ENCODE results near the gene KLC1.
"Not testable (repeated sequence)": the region's sequence is repeated elsewhere in the genome, so short reads cannot be mapped to it uniquely, and the experiment has no call there.

KLC1 gene

GRCh38 chr14:103628684-103629502 lies at the start of gene KLC1:
KLC1 (plus strand) TSS chr14:103629211; CDS start chr14:103654565, 25,354 bp downstream.
- DNase-seq, result peak; percentile 85

- DNase-seq, result no peak
These were observed 47.8 kb upstream of the KLC1 start for GRCh38 chr14:103581206-103581605.

GRCh38 chr14:103581954-103582703 lies 46.9 kb upstream of the KLC1 start:
- no peak for DNase-seq

GRCh38 chr14:103584326-103584915 lies 44.6 kb upstream of the KLC1 start:
- DNase-seq, result no peak

DNA sequence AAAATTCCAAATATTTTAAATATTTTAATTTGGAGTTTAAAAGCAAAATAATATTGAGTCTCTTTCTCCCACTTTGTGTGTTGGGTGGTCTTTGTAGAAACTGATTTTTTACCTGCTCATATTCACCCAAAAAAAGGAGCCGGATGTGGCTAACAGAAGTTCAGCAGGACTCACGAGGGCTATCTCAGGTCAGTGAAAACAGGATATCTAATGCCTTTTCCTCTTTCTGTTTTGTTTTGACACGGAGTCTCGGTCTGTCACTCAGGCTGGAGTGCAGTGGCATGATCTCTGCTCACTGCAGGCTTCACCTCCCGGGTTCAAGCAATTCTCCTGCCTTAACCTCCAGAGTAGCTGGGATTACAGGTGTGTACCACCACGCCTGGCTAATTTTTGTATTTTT lies 35.4 kb upstream of the KLC1 start:
- DNase-seq, result no peak

GRCh38 chr14:103594265-103594664 lies 34.7 kb upstream of the KLC1 start:
- no peak for DNase-seq

- DNase-seq, result no peak
These were observed 31.2 kb upstream of the KLC1 start for GRCh38 chr14:103597623-103598377.

GRCh38 chr14:103600503-103600902 lies 28.5 kb upstream of the KLC1 start:
- no peak for DNase-seq

DNA sequence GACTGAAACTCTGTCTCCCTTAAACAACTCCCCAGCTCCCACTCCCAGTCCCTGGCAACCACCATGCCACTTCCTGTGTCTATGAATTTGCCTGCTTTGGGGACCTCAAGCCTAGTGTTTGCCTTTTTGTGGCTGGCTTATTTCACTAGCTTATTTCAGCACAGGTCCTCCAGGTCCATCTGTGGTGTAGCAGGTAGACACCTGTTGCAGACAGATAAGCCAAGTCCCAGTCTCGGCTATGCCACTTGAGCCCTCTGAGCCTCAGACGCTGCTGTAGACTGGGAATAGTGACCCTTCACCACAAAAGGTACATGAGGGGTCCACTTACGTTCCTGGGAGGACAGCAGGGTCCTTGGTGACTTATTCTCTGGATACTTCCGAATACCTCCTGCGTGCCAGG lies 24.4 kb upstream of the KLC1 start:
- no peak for DNase-seq

DNA sequence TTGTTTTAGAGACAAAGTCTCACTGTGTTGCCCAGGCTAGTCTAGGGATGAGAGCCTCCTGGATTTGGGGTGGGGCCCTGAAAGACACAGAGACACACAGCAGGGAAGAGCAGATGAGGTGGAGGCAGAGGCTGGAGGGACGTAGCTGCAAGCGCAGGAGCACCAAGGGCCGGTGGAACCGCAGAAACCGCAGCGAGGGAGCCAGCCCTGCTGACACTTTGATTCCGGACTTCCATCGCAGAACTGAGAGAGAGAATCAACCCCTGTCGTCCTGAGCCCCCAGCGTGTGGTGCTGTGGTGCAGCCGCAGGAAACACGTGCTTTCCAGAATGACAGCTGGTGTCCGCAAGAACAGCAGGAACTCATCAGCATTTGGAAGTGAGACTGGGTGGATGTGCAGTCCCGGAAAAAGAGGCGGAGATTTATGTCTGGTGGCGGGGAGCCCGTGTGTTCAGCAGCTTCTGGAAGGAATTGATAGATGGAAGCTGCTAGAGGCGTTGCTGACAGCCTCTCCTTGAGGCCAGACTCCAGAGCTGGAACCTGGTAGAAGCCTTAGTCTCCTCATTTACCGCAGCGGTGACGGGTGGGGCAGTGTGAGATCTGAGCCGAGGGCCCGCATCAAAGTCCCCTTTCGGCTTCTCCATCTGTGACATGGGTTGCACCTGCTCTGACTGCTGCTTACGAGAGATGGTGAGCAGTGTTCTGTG lies 21.9 kb upstream of the KLC1 start:
- DNase-seq, result peak; percentile 65

GRCh38 chr14:103607822-103608221 lies 21.2 kb upstream of the KLC1 start:
- no peak for DNase-seq

DNA sequence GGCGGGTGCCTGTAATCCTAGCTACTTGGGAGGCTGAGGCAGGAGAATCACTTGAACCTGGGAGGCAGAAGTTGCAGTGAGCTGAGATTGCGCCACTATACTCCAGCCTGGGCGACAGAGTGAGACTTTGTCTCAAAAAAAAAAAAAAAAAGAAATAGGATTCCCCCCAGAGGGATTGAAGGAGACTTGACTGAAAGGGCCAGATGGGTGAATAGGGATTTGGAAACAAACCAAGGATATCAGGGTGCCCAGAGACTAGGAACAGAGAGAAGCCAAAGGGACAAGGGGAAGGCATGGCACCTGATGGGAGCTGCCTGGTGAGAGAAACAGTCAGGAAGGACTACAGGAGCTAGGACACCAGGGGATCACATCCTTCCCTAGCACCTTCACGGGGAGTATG lies 19.9 kb upstream of the KLC1 start:
- not testable (repeated sequence) for DNase-seq

- no peak for DNase-seq
These were observed 17.8 kb upstream of the KLC1 start for GRCh38 chr14:103611215-103611614.

GRCh38 chr14:103613517-103613916 lies 15.5 kb upstream of the KLC1 start:
- DNase-seq, result no peak

GRCh38 chr14:103616635-103617300 lies 12.2 kb upstream of the KLC1 start:
- DNase-seq, result no peak

DNA sequence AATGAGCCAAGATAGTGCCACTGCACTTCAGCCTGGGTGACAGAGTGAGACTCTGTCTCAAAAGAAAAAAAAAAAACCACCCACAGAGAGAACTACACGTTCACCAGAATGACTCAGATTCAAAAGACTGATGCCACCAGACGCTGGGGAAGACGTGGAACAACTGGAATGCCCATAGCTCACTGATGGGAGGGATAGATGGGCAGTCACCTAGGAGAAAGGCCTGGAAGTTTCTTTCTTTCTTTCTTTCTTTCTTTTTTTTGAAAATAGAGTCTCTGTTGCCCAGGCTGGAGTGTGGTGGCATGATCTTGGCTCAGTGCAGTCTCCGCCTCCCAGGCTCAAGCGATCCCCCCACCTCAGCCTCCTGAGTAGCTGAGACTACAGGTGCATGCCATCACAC lies 10.0 kb upstream of the KLC1 start:
- DNase-seq, result no peak

DNA sequence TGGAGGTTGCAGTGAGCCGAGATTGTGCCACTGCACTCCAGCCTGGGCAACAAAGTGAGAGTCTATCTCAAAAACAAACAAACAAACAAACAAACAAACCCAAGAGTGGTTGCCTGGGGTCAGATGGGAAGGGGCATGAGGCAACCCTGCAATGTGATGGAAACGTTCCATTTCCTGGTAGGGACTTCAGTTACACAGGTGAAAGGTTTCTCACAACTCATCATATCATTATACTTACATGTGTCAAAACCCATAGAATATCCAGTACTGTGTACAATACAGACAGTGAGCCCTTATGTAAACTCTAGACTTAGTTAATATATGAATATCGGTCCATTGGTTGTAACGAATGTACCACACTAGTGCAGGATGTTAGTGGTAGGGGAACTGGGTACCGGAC lies 7.2 kb upstream of the KLC1 start:
- DNase-seq, result no peak

DNA sequence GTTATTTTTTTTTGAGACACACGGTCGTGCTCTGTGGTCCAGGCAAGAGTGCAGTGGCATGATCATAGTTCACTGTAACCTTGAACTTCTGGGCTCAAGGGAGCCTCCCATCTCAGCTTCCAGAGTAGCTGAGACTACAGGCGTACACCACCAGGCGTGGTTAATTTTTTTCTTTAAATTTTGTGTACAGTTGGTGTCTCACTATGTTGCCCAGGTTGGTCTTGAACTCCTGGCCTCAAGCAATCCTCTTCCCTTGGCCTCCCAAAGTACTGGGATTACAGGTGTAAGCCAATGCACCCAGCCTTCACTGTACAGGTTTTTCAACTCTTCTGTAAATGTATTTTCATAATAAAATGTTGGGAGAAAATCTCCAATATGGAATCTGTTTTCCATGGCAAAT lies 5.7 kb upstream of the KLC1 start:
- DNase-seq, result no peak

DNA sequence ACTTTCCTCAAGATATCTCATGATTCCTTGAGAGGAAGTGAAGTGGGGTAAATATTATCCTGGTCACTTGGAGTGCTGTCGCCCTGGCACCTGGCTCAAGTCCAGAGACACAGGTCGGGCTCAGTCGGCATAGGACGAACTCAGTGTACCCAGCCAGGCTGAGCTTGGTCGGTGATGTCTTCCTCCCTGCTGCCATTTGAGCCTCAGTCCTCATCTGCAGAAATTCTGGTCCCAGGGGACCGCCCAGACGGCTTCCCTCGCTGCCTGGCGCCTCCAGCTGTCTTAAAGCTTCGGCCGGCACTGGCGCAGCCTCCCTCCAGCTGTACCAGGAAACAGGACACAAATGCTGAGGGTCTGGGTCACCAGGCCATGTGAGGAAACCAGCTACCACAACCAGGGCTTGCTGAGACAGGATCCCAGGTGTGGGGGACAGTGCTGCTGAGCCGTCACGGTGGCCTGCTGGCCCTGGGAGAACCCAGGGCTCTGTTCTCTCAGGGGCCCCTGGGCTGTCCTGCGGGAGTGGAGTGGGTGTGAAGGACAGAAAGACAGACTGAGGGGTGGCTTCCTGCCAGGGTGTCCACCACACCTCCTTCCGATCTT lies 5.0 kb upstream of the KLC1 start:
- no peak for DNase-seq

GRCh38 chr14:103624860-103625259 lies 4.2 kb upstream of the KLC1 start:
- peak; percentile 31 for DNase-seq

DNA sequence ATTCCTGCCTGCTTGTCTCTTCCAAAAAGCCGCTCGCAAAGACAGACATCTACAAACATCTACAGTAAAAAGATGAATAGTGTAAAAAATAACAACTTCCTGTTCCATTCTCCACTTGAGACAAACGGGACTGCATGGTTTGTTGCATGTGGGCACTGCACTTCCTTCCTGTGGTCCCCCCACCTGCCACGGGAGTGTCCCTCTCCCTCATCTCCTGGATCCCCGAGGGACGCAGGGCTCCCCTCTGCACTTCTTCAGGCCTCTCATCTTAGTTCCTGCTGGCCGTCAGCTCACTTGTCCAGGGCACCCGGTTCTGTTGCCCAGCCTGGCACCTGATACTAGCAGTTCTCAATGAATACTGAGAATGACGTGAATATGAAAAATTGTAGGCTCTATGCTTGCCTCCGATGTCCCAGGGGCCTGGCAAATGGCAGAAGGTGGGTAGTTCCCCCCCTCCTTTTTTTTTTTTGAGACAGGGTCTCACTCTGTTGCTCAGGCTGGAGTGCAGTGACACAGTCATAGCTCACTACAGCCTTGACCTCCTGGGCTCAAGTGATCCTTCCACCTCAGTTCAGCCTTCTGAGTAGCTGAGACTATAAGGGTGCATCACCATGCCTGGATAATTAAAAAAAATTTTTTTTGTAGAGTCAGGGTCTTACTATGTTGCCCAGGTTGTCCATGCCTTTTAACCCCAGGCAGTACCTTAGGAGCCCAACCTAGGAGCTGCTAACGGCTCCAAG lies 3.5 kb upstream of the KLC1 start:
- peak; percentile 32 for DNase-seq
